IMR-90 (cell line): ENCODE measurements around the gene COL13A1. TPM values are rescaled to one million over a fixed set of nuclear protein-coding genes. Genes with fewer than 3 reads are reported as not detected.

ENCODE experiments used
- ATAC-seq: fragments of 200-7000 bp; cut with Tn5 transposase; 2 replicates; pipeline ENCODE4 v1.9.1; 2020; ENCODE audit warnings: low read depth, mild to moderate bottlenecking, moderate library complexity
- BruUV-seq: library from RNA; stranded (reverse); fragments of 400-500 nt; replicated peaks from 2 replicates; lab custom pipeline; 2021; lab: Mats Ljungman, UMichigan
- CTCF ChIA-PET: fragments of 300-600 bp; formaldehyde crosslinking; extraction: SDS; loops from one replicate; lab custom pipeline; 2021; ENCODE audit warnings: antibody characterized with exemption; lab: Yijun Ruan, JAX
- POLR2A ChIA-PET: fragments of 300-600 bp; sonication (Branson Sonifier 250); formaldehyde crosslinking; loops from one replicate; lab custom pipeline; 2022; ENCODE audit warnings: antibody characterized with exemption; ENCODE audit not compliant: unreplicated experiment; lab: Charles Lee
- DNase-seq: peaks from one replicate; pipeline ENCODE4 v3.0.0; 2013
- H2AFZ ChIP-seq: replicated peaks from 2 replicates; pipeline ENCODE3; 2013; ENCODE audit warnings: low read length, mild to moderate bottlenecking; ENCODE audit not compliant: poor library complexity
- H2AK5ac ChIP-seq: 2 replicates; pipeline ENCODE4 v1.6.1; 2013; ENCODE audit warnings: low read depth, low read length, inconsistent platforms
- H2AK9ac ChIP-seq: replicated peaks from 2 replicates; pipeline ENCODE3; 2013; ENCODE audit warnings: mild to moderate bottlenecking, low read depth, low read length, moderate library complexity; ENCODE audit not compliant: poor library complexity
- H2BK120ac ChIP-seq: 2 replicates; pipeline ENCODE4 v1.6.1; 2013; ENCODE audit warnings: low read depth, low read length, inconsistent platforms
- H2BK15ac ChIP-seq: 3 replicates; pipeline ENCODE4 v1.6.1; 2013; ENCODE audit warnings: low read depth, low read length, inconsistent platforms
- H2BK20ac ChIP-seq: 2 replicates; pipeline ENCODE4 v1.6.1; 2013; ENCODE audit warnings: low read depth, mild to moderate bottlenecking, inconsistent platforms, low read length, moderate library complexity
- H2BK5ac ChIP-seq: 2 replicates; pipeline ENCODE4 v1.6.1; 2013; ENCODE audit warnings: mild to moderate bottlenecking, low read depth, low read length, inconsistent platforms; ENCODE audit not compliant: poor library complexity, severe bottlenecking
- H3K14ac ChIP-seq: replicated peaks from 2 replicates; pipeline ENCODE4 v1.6.1; 2013; ENCODE audit warnings: low read depth, low read length, inconsistent platforms
- H3K18ac ChIP-seq: 2 replicates; pipeline ENCODE4 v1.6.1; 2013; ENCODE audit warnings: low read depth, low read length, control low read depth
- H3K23ac ChIP-seq: 2 replicates; pipeline ENCODE4 v1.6.1; 2013; ENCODE audit warnings: low read depth, low read length, inconsistent platforms
- H3K27ac ChIP-seq: 2 replicates; pipeline ENCODE4 v1.5.1; 2013; ENCODE audit warnings: mild to moderate bottlenecking, control low read depth, low read length; ENCODE audit not compliant: insufficient read depth
- H3K27me3 ChIP-seq: 2 replicates; pipeline ENCODE4 v1.6.1; 2013; ENCODE audit warnings: low read length; ENCODE audit not compliant: control insufficient read depth, insufficient read depth
- H3K36me3 ChIP-seq: 2 replicates; pipeline ENCODE4 v1.6.1; 2013; ENCODE audit warnings: low read length, mixed read lengths; ENCODE audit not compliant: control insufficient read depth, insufficient read depth
- H3K4ac ChIP-seq: 2 replicates; pipeline ENCODE4 v1.6.1; 2013; ENCODE audit warnings: low read depth, low read length, inconsistent platforms
- H3K4me1 ChIP-seq: 2 replicates; pipeline ENCODE4 v1.6.1; 2013; ENCODE audit warnings: low read length, mixed read lengths; ENCODE audit not compliant: control insufficient read depth, insufficient read depth
- H3K4me2 ChIP-seq: 2 replicates; pipeline ENCODE4 v1.6.1; 2013; ENCODE audit warnings: low read depth, mild to moderate bottlenecking, control low read depth, low read length, moderate library complexity
- H3K4me3 ChIP-seq: 2 replicates; pipeline ENCODE4 v1.5.1; 2013; ENCODE audit warnings: low read depth, mild to moderate bottlenecking, control low read depth, low read length, moderate library complexity; ENCODE audit not compliant: insufficient read depth
- H3K56ac ChIP-seq: 2 replicates; pipeline ENCODE4 v1.6.1; 2013; ENCODE audit warnings: low read length, inconsistent platforms; ENCODE audit not compliant: insufficient read depth; ENCODE audit errors: extremely low read depth
- H3K79me1 ChIP-seq, 2 experiments: 2 replicates each; pipeline ENCODE4 v1.6.1; 2013; ENCODE audit warnings: low read length in 2 of 2, inconsistent platforms in 1 of 2, low read depth in 1 of 2
- H3K9ac ChIP-seq: 2 replicates; pipeline ENCODE4 v1.6.1; 2013; ENCODE audit warnings: low read depth, low read length, control low read depth
- H3K9me1 ChIP-seq: 2 replicates; pipeline ENCODE4 v1.6.1; 2013; ENCODE audit warnings: low read length, inconsistent platforms; ENCODE audit not compliant: insufficient read depth
- H3K9me3 ChIP-seq: 2 replicates; pipeline ENCODE4 v1.6.1; 2013; ENCODE audit warnings: low read length; ENCODE audit not compliant: control insufficient read depth, insufficient read depth
- H4K20me1 ChIP-seq: 2 replicates; pipeline ENCODE4 v1.6.1; 2013; ENCODE audit warnings: low read length, inconsistent platforms; ENCODE audit not compliant: insufficient read depth
- H4K5ac ChIP-seq: 2 replicates; pipeline ENCODE4 v1.6.1; 2013; ENCODE audit warnings: mild to moderate bottlenecking, low read depth, low read length, control low read depth
- H4K8ac ChIP-seq, 2 experiments: 2 replicates each; pipeline ENCODE4 v1.6.1; 2013; ENCODE audit warnings: low read depth in 2 of 2, low read length in 2 of 2, control low read depth in 1 of 2, inconsistent platforms in 1 of 2
- H4K91ac ChIP-seq: 2 replicates; pipeline ENCODE4 v1.6.1; 2013; ENCODE audit warnings: low read depth, low read length, inconsistent platforms; ENCODE audit not compliant: insufficient read depth
- CHD1 ChIP-seq: IDR thresholded peaks from 2 replicates; pipeline ENCODE4 v1.6.1; 2012; ENCODE audit warnings: low read depth, low read length, improper control_type of control experiment
- FOS ChIP-seq: fragments of 150-350 bp; IDR thresholded peaks from 2 replicates; pipeline ENCODE4 v1.6.1; 2016; ENCODE audit warnings: low read depth, low read length
- WGBS, 2 experiments: methylation state at CpG; one replicate each; pipeline versions ENCODE4 v1.1.5 to v1.1.7; 2013; ENCODE audit warnings: missing lambda C conversion rate in 2 of 2; ENCODE audit not compliant: insufficient read length in 1 of 2; ENCODE audit errors: extremely low coverage in 2 of 2; 5-methylcytosine and 5-hydroxymethylcytosine counted together
- dilution Hi-C: fragments of 300-500 bp; cut with HindIII; formaldehyde crosslinking; loops from one replicate; pipeline ENCODE4 v1.14.3; 2018; ENCODE audit warnings: low sequenced_read_pairs; ENCODE audit not compliant: unreplicated experiment
- in situ Hi-C: fragments of 300-500 bp; cut with MboI; formaldehyde crosslinking; loops from 3 replicates; pipeline ENCODE4 v1.14.3; 2019; ENCODE audit warnings: low sequenced_read_pairs, inconsistent platforms, mixed read lengths
- intact Hi-C: fragments of 100-400 bp; cut with micrococcal nuclease; formaldehyde crosslinking; loops from 2 replicates; pipeline ENCODE4 v1.10.0; 2022
- polyA plus RNA-seq, 3 experiments: library from polyadenylated mRNA; depleted of rRNA; stranded (reverse); fragments of >200 nt; gene quantifications; 2 replicates each; pipeline ENCODE4 v1.2.3, GENCODE V29; 2012; ENCODE audit warnings: low replicate concordance in 1 of 3
- total RNA-seq: library from RNA; depleted of rRNA; stranded (reverse); fragments of >200 nt; gene quantifications from 2 replicates; pipeline ENCODE4 v1.2.3, GENCODE V29; 2012

Gene COL13A1
- total and polyA plus RNA-seq, 2 of the 4 experiments (the other 2 are of a cell fraction), result 12.2 to 31.3 TPM

DNA sequence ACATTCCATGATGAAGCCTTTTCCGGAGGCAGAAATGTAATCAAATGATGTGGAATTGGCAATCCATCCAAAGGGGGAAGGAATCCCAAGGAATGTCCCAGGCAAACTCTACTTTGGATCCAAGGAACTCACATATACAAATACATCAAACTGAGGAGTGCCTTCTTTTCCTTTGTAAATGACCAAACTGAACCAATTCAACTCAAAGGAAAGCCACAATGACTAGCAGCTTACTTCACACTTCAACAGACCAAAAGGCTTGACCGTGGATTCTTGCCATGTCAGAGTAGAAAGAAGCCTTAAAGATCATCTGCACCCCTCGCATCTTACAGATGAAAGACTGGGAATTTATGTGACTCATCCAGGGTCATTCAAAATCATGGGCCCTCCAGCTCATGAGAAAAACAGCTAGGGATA lies 171.3 kb downstream of the COL13A1 start:
- DNase-seq (peak; percentile 85), ATAC-seq (peak; percentile 63)
- no peak overlapping the region for H3K4me3 ChIP-seq
- POLR2A ChIA-PET, result no interaction called here
- dilution Hi-C loops (no loop called here), in situ Hi-C loops (no loop called here), intact Hi-C loops (loop anchor here (5.0 to 10.0 kb wide), 2 partner anchors 79 to 172 kb away; partner anchors contain the start of genes MACROH2A2 and TYSND1)
- no TSS peak for BruUV-seq
- no peak overlapping the region for H2AFZ ChIP-seq
- peak overlapping the region in 1 of 2 experiments; percentile 7; a peak in 1 of 4 replicates for H4K8ac ChIP-seq
- peak overlapping the region; percentile 12 for H2BK5ac ChIP-seq
- H3K56ac ChIP-seq, result no peak overlapping the region
- H3K23ac ChIP-seq, result peak overlapping the region; percentile 9; the same call in 1 of the 2 replicates
- no peaks in the 10 kb centered on the region for H3K36me3 ChIP-seq
- peaks cover 12% of the 10 kb centered on the region for H3K27me3 ChIP-seq
- peak overlapping the region; percentile 10; the same call in 1 of the 3 replicates for H2BK15ac ChIP-seq
- peak overlapping the region; percentile 48; the same call in 1 of the 2 replicates for H4K91ac ChIP-seq
- TF ChIP-seq CHD1 (no peak), FOS (peak; percentile 62)
- H3K9me3 ChIP-seq, result peaks cover 6% of the 10 kb centered on the region
- no peak overlapping the region; the same call in 1 of the 2 replicates for H3K14ac ChIP-seq
- peak overlapping the region; percentile 44 for H3K4ac ChIP-seq
- H3K9me1 ChIP-seq, result peaks cover 4% of the 10 kb centered on the region
- H3K18ac ChIP-seq, result no peak overlapping the region
- WGBS, 2 experiments, result no CpG with 5 or more reads among the region's 3 CpGs
- peaks cover 6% of the 10 kb centered on the region; the same call in 1 of the 2 replicates for H4K20me1 ChIP-seq
- H3K79me1 ChIP-seq, result no peaks in the 10 kb centered on the region
- CTCF ChIA-PET, result interaction anchor here (0.6 to 1.7 kb wide), 3 partner anchors 13 to 58 kb away, joined by 3 to 8 read pairs (median 3); no protein-coding TSS in a partner anchor
- H4K5ac ChIP-seq, result no peak overlapping the region
- no peak overlapping the region; the same call in 1 of the 2 replicates for H3K27ac ChIP-seq
- H3K4me2 ChIP-seq, result peak overlapping the region; percentile 78
- H2BK20ac ChIP-seq, result peak overlapping the region; percentile 40
- no peak overlapping the region for H3K9ac ChIP-seq
- H2BK120ac ChIP-seq, result peak overlapping the region; percentile 50
- H2AK9ac ChIP-seq, result no peak overlapping the region
- peaks cover 5% of the 10 kb centered on the region for H3K4me1 ChIP-seq
- no peak overlapping the region for H2AK5ac ChIP-seq
